ENCODE measurements around the gene RUNX2. TPM values are rescaled to one million over a fixed set of nuclear protein-coding genes. Genes with fewer than 3 reads are reported as not detected.
A peak's percentile ranks its signal among the peaks of the same experiment; 100 is the strongest.

The RUNX2 gene
- total and polyA plus RNA-seq, 9 of the 15 experiments (the other 6 are each of a cell fraction or from before 2014, with no cell fraction given): 0.29 to 1.00 (median 0.43) TPM

DNA sequence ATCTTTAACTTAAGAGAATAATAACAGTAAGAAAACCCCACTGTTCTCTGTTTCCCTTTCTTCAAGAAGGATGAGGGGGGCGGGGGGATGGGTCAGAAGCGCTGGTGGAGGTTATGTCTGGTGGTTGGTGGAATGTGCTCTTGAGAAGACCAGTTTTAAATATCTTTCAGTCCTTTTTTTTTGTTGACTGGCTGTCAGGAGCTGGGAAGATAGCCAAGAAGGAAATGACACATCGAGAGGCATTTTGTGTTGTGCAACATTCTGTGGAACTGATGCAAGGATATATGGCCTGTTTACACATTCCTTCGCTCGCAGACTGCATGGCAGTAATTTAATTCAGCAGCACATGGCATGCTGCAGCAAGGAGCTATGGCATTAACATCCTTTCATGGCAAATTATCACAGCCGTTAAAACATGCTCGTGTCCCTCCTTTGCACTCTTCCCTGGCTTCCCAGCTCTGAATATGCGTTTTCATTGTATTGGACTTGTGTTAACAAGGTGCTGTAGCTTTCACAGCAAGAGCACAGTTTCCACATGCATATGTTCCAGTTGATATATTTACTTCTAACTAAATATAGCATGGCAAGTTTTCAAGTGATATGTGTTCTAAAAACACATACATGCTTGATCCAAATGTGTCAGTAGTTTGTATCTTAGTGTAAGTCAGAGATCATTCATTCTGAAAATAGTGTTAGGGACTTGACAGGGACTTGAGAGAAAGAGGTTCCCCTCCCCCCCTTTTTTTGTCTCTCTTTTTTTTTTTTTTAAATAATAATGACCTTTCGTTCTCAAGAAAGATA is 117.8 kb downstream of the RUNX2 start (continued):
- TF ChIP-seq, protein P1, sequence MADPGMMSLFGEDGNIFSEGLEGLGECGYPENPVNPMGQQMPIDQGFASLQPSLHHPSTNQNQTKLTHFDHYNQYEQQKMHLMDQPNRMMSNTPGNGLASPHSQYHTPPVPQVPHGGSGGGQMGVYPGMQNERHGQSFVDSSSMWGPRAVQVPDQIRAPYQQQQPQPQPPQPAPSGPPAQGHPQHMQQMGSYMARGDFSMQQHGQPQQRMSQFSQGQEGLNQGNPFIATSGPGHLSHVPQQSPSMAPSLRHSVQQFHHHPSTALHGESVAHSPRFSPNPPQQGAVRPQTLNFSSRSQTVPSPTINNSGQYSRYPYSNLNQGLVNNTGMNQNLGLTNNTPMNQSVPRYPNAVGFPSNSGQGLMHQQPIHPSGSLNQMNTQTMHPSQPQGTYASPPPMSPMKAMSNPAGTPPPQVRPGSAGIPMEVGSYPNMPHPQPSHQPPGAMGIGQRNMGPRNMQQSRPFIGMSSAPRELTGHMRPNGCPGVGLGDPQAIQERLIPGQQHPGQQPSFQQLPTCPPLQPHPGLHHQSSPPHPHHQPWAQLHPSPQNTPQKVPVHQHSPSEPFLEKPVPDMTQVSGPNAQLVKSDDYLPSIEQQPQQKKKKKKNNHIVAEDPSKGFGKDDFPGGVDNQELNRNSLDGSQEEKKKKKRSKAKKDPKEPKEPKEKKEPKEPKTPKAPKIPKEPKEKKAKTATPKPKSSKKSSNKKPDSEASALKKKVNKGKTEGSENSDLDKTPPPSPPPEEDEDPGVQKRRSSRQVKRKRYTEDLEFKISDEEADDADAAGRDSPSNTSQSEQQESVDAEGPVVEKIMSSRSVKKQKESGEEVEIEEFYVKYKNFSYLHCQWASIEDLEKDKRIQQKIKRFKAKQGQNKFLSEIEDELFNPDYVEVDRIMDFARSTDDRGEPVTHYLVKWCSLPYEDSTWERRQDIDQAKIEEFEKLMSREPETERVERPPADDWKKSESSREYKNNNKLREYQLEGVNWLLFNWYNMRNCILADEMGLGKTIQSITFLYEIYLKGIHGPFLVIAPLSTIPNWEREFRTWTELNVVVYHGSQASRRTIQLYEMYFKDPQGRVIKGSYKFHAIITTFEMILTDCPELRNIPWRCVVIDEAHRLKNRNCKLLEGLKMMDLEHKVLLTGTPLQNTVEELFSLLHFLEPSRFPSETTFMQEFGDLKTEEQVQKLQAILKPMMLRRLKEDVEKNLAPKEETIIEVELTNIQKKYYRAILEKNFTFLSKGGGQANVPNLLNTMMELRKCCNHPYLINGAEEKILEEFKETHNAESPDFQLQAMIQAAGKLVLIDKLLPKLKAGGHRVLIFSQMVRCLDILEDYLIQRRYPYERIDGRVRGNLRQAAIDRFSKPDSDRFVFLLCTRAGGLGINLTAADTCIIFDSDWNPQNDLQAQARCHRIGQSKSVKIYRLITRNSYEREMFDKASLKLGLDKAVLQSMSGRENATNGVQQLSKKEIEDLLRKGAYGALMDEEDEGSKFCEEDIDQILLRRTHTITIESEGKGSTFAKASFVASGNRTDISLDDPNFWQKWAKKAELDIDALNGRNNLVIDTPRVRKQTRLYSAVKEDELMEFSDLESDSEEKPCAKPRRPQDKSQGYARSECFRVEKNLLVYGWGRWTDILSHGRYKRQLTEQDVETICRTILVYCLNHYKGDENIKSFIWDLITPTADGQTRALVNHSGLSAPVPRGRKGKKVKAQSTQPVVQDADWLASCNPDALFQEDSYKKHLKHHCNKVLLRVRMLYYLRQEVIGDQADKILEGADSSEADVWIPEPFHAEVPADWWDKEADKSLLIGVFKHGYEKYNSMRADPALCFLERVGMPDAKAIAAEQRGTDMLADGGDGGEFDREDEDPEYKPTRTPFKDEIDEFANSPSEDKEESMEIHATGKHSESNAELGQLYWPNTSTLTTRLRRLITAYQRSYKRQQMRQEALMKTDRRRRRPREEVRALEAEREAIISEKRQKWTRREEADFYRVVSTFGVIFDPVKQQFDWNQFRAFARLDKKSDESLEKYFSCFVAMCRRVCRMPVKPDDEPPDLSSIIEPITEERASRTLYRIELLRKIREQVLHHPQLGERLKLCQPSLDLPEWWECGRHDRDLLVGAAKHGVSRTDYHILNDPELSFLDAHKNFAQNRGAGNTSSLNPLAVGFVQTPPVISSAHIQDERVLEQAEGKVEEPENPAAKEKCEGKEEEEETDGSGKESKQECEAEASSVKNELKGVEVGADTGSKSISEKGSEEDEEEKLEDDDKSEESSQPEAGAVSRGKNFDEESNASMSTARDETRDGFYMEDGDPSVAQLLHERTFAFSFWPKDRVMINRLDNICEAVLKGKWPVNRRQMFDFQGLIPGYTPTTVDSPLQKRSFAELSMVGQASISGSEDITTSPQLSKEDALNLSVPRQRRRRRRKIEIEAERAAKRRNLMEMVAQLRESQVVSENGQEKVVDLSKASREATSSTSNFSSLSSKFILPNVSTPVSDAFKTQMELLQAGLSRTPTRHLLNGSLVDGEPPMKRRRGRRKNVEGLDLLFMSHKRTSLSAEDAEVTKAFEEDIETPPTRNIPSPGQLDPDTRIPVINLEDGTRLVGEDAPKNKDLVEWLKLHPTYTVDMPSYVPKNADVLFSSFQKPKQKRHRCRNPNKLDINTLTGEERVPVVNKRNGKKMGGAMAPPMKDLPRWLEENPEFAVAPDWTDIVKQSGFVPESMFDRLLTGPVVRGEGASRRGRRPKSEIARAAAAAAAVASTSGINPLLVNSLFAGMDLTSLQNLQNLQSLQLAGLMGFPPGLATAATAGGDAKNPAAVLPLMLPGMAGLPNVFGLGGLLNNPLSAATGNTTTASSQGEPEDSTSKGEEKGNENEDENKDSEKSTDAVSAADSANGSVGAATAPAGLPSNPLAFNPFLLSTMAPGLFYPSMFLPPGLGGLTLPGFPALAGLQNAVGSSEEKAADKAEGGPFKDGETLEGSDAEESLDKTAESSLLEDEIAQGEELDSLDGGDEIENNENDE (IDR thresholded peaks at IDR 0.05; ENCODE audit: low read depth, low read length): no peak
- TF ChIP-seq ZNF436 (CRISPR knock-in tag; IDR thresholded peaks at IDR 0.05): no peak
- no peak for TF ChIP-seq HOMEZ (CRISPR knock-in tag; IDR thresholded peaks at IDR 0.05)
- no peak for TF ChIP-seq BRF2 (IDR thresholded peaks at IDR 0.05; ENCODE audit: borderline replicate concordance, insufficient read depth, insufficient read length)
- TF ChIP-seq DNMT1 (IDR thresholded peaks at IDR 0.05): peak; percentile 65; the same call in 1 of the 2 replicates
- no peak for TF ChIP-seq NFATC3 (IDR thresholded peaks at IDR 0.05)
- peak; percentile 15 for TF ChIP-seq NUFIP1 (IDR thresholded peaks at IDR 0.05; ENCODE audit: partially characterized antibody)
- peak; percentile 26; the same call in 1 of the 2 replicates for TF ChIP-seq TFAP4 (CRISPR knock-in tag; IDR thresholded peaks at IDR 0.05; ENCODE audit: borderline replicate concordance)

Data from K562 (cell line).